Measurements from ENCODE around the gene TOM1L2. TPM values are rescaled to one million over a fixed set of nuclear protein-coding genes. Genes with fewer than 3 reads are reported as not detected.

The TOM1L2 gene
- total and polyA plus RNA-seq, 2 experiments from 2014 or later = 46.4 to 145 TPM

DNA sequence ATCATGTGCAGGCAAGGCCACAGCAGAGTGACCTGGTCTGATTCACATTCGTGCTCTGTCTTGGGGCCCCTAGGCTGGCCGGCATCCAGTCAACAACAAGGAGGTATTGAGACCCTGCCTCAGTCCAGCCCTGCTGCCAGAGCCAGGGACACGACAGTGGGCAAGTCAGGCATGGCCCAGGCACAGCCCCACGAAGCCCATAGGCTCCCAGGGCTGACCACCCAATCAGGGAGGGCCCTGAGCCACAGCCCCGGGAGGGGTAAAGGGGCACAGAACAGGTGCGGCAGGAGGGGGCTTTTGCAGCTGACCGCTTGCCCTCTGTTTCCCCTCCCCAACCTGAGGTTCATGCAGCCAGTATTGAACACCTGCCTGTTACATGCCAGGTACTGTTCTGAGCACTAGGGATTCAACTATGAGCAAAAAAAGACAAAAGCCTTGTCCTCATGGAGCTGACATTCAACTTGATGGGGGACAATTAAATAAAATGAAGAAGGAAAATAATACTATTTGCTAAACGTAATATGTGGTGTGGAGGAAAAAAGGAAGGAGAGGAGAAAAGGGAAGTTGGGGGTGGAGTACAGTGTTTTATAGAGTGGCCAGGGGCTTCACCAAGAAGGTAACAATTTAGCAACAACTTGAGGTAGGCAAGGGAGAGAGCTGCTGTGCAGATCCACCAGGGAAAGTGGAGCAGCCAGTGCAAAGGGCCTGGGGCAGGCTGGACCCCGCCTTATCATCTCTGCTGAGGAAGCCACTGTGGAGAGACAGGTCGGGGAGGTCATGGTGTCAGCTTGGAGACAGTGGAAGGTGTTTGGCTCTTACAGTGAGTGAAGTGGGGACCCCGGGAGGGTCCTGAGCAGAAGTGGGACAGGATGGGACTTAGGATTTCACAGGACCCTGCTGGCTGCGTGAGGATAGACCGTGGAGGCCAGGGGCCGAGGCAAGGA, 6.6 kb upstream of the TOM1L2 start:
- Histone ChIP-seq H3K36me3 (no peaks in the 10 kb centered on the region), H3K4me3 (no peak overlapping the region), H3K27me3 (no peaks in the 10 kb centered on the region), H3K4me1 (ENCODE audit: low read depth) (no peaks in the 10 kb centered on the region), H3K9me3 (ENCODE audit: low read depth) (no peaks in the 10 kb centered on the region), H3K27ac (no peak overlapping the region)
- no peak for DNase-seq (ENCODE audit: low read depth in 1 of 2, low spot score in 1 of 2)
- no peak for TF ChIP-seq CTCF (IDR thresholded peaks at IDR 0.05; ENCODE audit: low read depth, low read length)

GRCh38 chr17:17976931-17977570, 4.9 kb upstream of the TOM1L2 start:
- H3K36me3 ChIP-seq = no peaks in the 10 kb centered on the region
- H3K4me3 ChIP-seq = no peak overlapping the region
- no peak for TF ChIP-seq CTCF (IDR thresholded peaks at IDR 0.05; ENCODE audit: low read depth, low read length)
- DNase-seq (ENCODE audit: low read depth in 1 of 2, low spot score in 1 of 2) = no peak
- no peaks in the 10 kb centered on the region for H3K4me1 ChIP-seq (ENCODE audit: low read depth)
- H3K27ac ChIP-seq = no peak overlapping the region
- no peaks in the 10 kb centered on the region for H3K9me3 ChIP-seq (ENCODE audit: low read depth)
- no peaks in the 10 kb centered on the region for H3K27me3 ChIP-seq

DNA sequence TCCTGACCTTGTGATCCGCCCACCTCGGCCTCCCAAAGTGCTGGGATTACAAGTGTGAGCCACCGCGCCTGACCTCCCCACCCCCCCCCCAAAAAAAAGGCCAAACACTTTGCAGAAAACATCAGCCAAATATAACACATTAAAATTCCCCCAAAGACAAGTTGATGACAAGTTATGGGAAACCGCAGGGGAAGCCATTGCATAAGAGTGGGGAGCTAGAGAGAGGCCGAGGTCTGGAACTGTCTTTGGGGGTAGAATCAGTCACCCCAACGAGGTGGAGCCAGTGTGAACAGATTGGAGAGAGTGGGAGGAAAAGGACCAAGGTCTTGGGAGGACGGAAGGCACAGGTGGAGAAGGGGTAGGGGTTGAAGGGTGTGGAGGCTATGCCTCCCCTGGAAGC, 3.2 kb upstream of the TOM1L2 start:
- no peak overlapping the region for H3K27ac ChIP-seq
- no peaks in the 10 kb centered on the region for H3K27me3 ChIP-seq
- no peaks in the 10 kb centered on the region for H3K9me3 ChIP-seq (ENCODE audit: low read depth)
- peak in 1 of 2 donors; percentile 34 for DNase-seq (ENCODE audit: low read depth in 1 of 2, low spot score in 1 of 2)
- no peaks in the 10 kb centered on the region for H3K36me3 ChIP-seq
- no peak overlapping the region for H3K4me3 ChIP-seq
- H3K4me1 ChIP-seq (ENCODE audit: low read depth) = peaks cover 7% of the 10 kb centered on the region
- TF ChIP-seq CTCF (IDR thresholded peaks at IDR 0.05; ENCODE audit: low read depth, low read length) = no peak

- Histone ChIP-seq H3K27ac (no peak overlapping the region), H3K27me3 (no peaks in the 10 kb centered on the region), H3K4me1 (ENCODE audit: low read depth) (peaks cover 7% of the 10 kb centered on the region), H3K4me3 (peak overlapping the region; percentile 48), H3K9me3 (ENCODE audit: low read depth) (no peaks in the 10 kb centered on the region), H3K36me3 (no peaks in the 10 kb centered on the region)
- TF ChIP-seq CTCF (IDR thresholded peaks at IDR 0.05; ENCODE audit: low read depth, low read length) = no peak
- DNase-seq (ENCODE audit: low read depth in 1 of 2, low spot score in 1 of 2) = no peak
Observed at GRCh38 chr17:17972952-17973254, 703 bp upstream of the TOM1L2 start.

DNA sequence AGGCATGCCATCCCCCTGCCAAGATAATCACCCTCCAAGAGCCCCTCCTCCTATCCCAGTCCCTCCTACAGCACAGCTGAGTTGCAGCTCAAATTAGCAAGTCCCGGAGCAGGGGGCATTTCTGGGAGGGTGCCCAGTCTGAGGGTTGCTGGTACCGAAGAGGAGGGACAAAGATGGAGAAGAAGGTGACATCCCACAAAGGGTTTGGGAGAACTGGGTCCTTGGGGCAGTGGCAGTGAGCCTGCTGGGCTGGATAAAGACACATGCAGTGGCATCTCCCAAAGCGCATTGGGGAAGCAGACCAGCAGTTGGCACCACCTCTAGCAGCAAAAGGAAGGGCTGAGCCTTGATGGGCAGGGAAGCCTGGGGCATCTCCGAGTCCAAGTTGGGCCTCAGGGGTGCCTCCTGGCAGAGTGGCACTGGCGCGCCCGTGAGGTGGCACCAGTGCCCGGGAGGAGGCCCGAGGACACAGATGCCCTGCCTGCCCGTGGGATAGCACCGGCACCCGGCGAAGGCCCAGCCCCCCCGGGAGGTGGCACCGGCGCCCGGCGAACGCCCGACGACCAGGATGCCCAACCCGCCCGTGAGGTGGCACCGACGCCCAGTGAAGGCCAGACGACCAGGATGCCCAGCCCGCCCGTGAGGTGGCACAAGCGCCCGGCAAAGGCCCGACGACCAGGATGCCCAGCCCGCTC, 622 bp downstream of the TOM1L2 start:
- H3K27ac ChIP-seq = peak overlapping the region; percentile 71
- TF ChIP-seq CTCF (IDR thresholded peaks at IDR 0.05; ENCODE audit: low read depth, low read length) = no peak
- no peaks in the 10 kb centered on the region for H3K36me3 ChIP-seq
- peak overlapping the region; percentile 72 for H3K4me3 ChIP-seq
- peaks cover 7% of the 10 kb centered on the region for H3K4me1 ChIP-seq (ENCODE audit: low read depth)
- peak; percentile 41 to 45 for DNase-seq (ENCODE audit: low read depth in 1 of 2, low spot score in 1 of 2)
- no peaks in the 10 kb centered on the region for H3K9me3 ChIP-seq (ENCODE audit: low read depth)
- no peaks in the 10 kb centered on the region for H3K27me3 ChIP-seq

All from cardiac muscle cell (in vitro differentiated cells and primary cell).